OCI-LY3 (cell line): ENCODE measurements around the gene DYNC1LI1.

Source experiments
- H2AFZ ChIP-seq: fragments of 200-600, 300-600 bp; shearing (Covaris generic); 2 replicates; pipeline ENCODE4 v1.6.0; 2014; ENCODE audit warnings: antibody characterized with exemption, low read depth, low read length
- H3K27ac ChIP-seq: fragments of 200-600, 300-600 bp; sonication (generic); 2 replicates; pipeline ENCODE4 v1.5.1; 2014; ENCODE audit warnings: mild to moderate bottlenecking, low read length, moderate library complexity, mixed read lengths
- H3K27me3 ChIP-seq: fragments of 200-600, 300-600 bp; sonication (generic); 2 replicates; pipeline ENCODE4 v1.6.1; 2014; ENCODE audit warnings: low read depth, low read length, mixed read lengths
- H3K36me3 ChIP-seq: fragments of 200-600, 300-600 bp; sonication (generic); replicated peaks from 2 replicates; pipeline ENCODE3; 2014; ENCODE audit warnings: low read depth, low read length, mixed read lengths
- H3K4me1 ChIP-seq: fragments of 300-600, 200-600 bp; sonication (generic); 2 replicates; pipeline ENCODE4 v1.6.1; 2014; ENCODE audit warnings: low read length, mixed read lengths
- H3K4me2 ChIP-seq: fragments of 200-600, 300-600 bp; sonication (generic); 2 replicates; pipeline ENCODE4 v1.6.1; 2014; ENCODE audit warnings: low read length, mixed read lengths
- H3K4me3 ChIP-seq: fragments of 300-600, 200-600 bp; sonication (generic); 2 replicates; pipeline ENCODE4 v1.5.1; 2014; ENCODE audit warnings: antibody characterized with exemption, mild to moderate bottlenecking, low read length, moderate library complexity
- H3K79me2 ChIP-seq: fragments of 300-600, 200-600 bp; shearing (Covaris generic); 2 replicates; pipeline ENCODE4 v1.6.1; 2014; ENCODE audit warnings: mild to moderate bottlenecking, low read length, mixed read lengths
- H3K9ac ChIP-seq: fragments of 300-600, 200-600 bp; shearing (Covaris generic); 2 replicates; pipeline ENCODE4 v1.6.0; 2014; ENCODE audit warnings: mild to moderate bottlenecking, low read length, moderate library complexity
- H3K9me3 ChIP-seq: fragments of 200-600, 300-600 bp; shearing (Covaris generic); 2 replicates; pipeline ENCODE4 v1.6.1; 2014; ENCODE audit warnings: low read length, mixed read lengths; ENCODE audit not compliant: insufficient read depth
- H4K20me1 ChIP-seq: fragments of 200-600, 300-600 bp; sonication (generic); 2 replicates; pipeline ENCODE4 v1.6.1; 2016; ENCODE audit warnings: low read length, mixed read lengths; ENCODE audit not compliant: insufficient read depth
- CTCF ChIP-seq: fragments of 200-600, 300-600 bp; sonication (generic); IDR thresholded peaks from 2 replicates; pipeline ENCODE4 v1.5.1; 2014; ENCODE audit warnings: antibody characterized with exemption, low read length, low read depth
- EZH2phosphoT487 ChIP-seq: fragments of 200-600 bp; shearing (Covaris generic); IDR thresholded peaks from 2 replicates; pipeline ENCODE4 v1.6.1; 2018; ENCODE audit warnings: antibody characterized with exemption, mixed run types, low read depth

DYNC1LI1 gene

GRCh38 chr3:32606277-32606676 lies 35.6 kb upstream of the DYNC1LI1 start:
- no peaks in the 10 kb centered on the region for H3K4me1 ChIP-seq
- no peak overlapping the region for H3K4me2 ChIP-seq
- TF ChIP-seq CTCF (no peak), EZH2phosphoT487 (no peak)
- H2AFZ ChIP-seq = no peak overlapping the region
- H3K9me3 ChIP-seq = no peaks in the 10 kb centered on the region
- no peak overlapping the region for H3K27ac ChIP-seq
- H3K9ac ChIP-seq = no peak overlapping the region
- H3K36me3 ChIP-seq = no peaks in the 10 kb centered on the region
- no peaks in the 10 kb centered on the region for H3K79me2 ChIP-seq
- no peak overlapping the region for H3K4me3 ChIP-seq
- H4K20me1 ChIP-seq = no peaks in the 10 kb centered on the region
- peaks cover 20% of the 10 kb centered on the region for H3K27me3 ChIP-seq

- TF ChIP-seq CTCF = no peak
- TF ChIP-seq EZH2phosphoT487 = no peak
Measured at GRCh38 chr3:32603064-32603463, 32.4 kb upstream of the DYNC1LI1 start.

GRCh38 chr3:32602206-32602605 lies 31.5 kb upstream of the DYNC1LI1 start:
- TF ChIP-seq EZH2phosphoT487 (no peak), CTCF (no peak)

More at GRCh38 chr3:32603064-32603463, 32.4 kb upstream of the DYNC1LI1 start:
- Histone ChIP-seq H2AFZ (no peak overlapping the region), H3K4me1 (no peaks in the 10 kb centered on the region), H3K27ac (no peak overlapping the region), H4K20me1 (no peaks in the 10 kb centered on the region), H3K36me3 (no peaks in the 10 kb centered on the region), H3K79me2 (no peaks in the 10 kb centered on the region), H3K9me3 (no peaks in the 10 kb centered on the region), H3K4me2 (no peak overlapping the region), H3K9ac (no peak overlapping the region), H3K4me3 (no peak overlapping the region), H3K27me3 (peaks cover 18% of the 10 kb centered on the region; the same call in 1 of the 2 replicates)

GRCh38 chr3:32601722-32602121 lies 31.1 kb upstream of the DYNC1LI1 start:
- Histone ChIP-seq H3K4me1 (no peaks in the 10 kb centered on the region), H3K4me2 (no peak overlapping the region), H3K79me2 (no peaks in the 10 kb centered on the region), H3K27me3 (peaks cover 8% of the 10 kb centered on the region; the same call in 1 of the 2 replicates), H3K36me3 (no peaks in the 10 kb centered on the region), H2AFZ (no peak overlapping the region), H3K27ac (no peak overlapping the region), H3K9me3 (no peaks in the 10 kb centered on the region), H3K9ac (no peak overlapping the region), H3K4me3 (no peak overlapping the region), H4K20me1 (no peaks in the 10 kb centered on the region)
- TF ChIP-seq CTCF (no peak), EZH2phosphoT487 (no peak)

More at GRCh38 chr3:32602206-32602605, 31.5 kb upstream of the DYNC1LI1 start:
- Histone ChIP-seq H3K4me2 (no peak overlapping the region), H3K9me3 (no peaks in the 10 kb centered on the region), H3K27me3 (peaks cover 13% of the 10 kb centered on the region; the same call in 1 of the 2 replicates), H3K9ac (no peak overlapping the region), H3K4me3 (no peak overlapping the region), H4K20me1 (no peaks in the 10 kb centered on the region), H3K36me3 (no peaks in the 10 kb centered on the region), H2AFZ (no peak overlapping the region), H3K27ac (no peak overlapping the region), H3K4me1 (no peaks in the 10 kb centered on the region), H3K79me2 (no peaks in the 10 kb centered on the region)
